ENCODE measurements around the gene PTBP1.

The PTBP1 gene

DNA sequence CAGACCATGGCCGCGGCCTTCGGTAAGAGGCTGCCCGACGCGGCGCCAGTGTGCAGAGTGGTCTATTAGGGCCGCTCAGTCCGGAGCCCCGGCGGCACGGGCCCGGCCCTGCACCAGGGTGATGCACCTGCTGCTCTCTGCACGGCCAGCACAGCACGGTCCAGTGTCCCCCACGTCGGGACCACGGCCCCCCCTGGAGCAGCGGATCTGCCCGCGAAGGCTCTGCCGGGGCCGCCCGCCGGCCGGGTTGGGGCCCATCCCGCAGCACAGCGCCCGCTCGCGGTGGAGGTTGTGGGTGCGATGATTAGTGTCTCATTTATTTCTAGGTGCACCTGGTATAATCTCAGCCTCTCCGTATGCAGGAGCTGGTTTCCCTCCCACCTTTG, 7.9 kb downstream of the PTBP1 start:
- H3K9me3 ChIP-seq (ENCODE audit: control insufficient read depth, insufficient read depth, low read length), result no peaks in the 10 kb centered on the region
- H3K4me1 ChIP-seq (ENCODE audit: control insufficient read depth, insufficient read depth, low read length), result peaks cover 14% of the 10 kb centered on the region
- peaks cover 100% of the 10 kb centered on the region for H3K36me3 ChIP-seq (ENCODE audit: control insufficient read depth, insufficient read depth, low read length)
- H3K27me3 ChIP-seq (ENCODE audit: control insufficient read depth, insufficient read depth, low read length), result no peaks in the 10 kb centered on the region
- H3K4me3 ChIP-seq (ENCODE audit: low read depth, low read length), result no peak overlapping the region
- H3K27ac ChIP-seq (ENCODE audit: low read depth, low read length), result no peak overlapping the region
- no peak overlapping the region for H3K9ac ChIP-seq (ENCODE audit: low read depth, low read length)

GRCh38 chr19:805600-806550, 8.6 kb downstream of the PTBP1 start:
- no peak overlapping the region for H3K4me3 ChIP-seq (ENCODE audit: low read depth, low read length)
- H3K4me1 ChIP-seq (ENCODE audit: control insufficient read depth, insufficient read depth, low read length), result peaks cover 8% of the 10 kb centered on the region; the same call in 1 of the 2 replicates
- no peak overlapping the region for H3K9ac ChIP-seq (ENCODE audit: low read depth, low read length)
- no peaks in the 10 kb centered on the region for H3K27me3 ChIP-seq (ENCODE audit: control insufficient read depth, insufficient read depth, low read length)
- no peak overlapping the region for H3K27ac ChIP-seq (ENCODE audit: low read depth, low read length)
- H3K9me3 ChIP-seq (ENCODE audit: control insufficient read depth, insufficient read depth, low read length), result no peaks in the 10 kb centered on the region
- peaks cover 100% of the 10 kb centered on the region for H3K36me3 ChIP-seq (ENCODE audit: control insufficient read depth, insufficient read depth, low read length)

- Histone ChIP-seq H3K4me1 (ENCODE audit: control insufficient read depth, insufficient read depth, low read length) (peaks cover 2% of the 10 kb centered on the region; the same call in 1 of the 2 replicates), H3K9ac (ENCODE audit: low read depth, low read length) (no peak overlapping the region), H3K27ac (ENCODE audit: low read depth, low read length) (no peak overlapping the region)
Observed at GRCh38 chr19:806815-807421, 9.7 kb downstream of the PTBP1 start.

GRCh38 chr19:807627-808422, 10.6 kb downstream of the PTBP1 start:
- no peaks in the 10 kb centered on the region for H3K4me1 ChIP-seq (ENCODE audit: control insufficient read depth, insufficient read depth, low read length)
- no peaks in the 10 kb centered on the region for H3K27me3 ChIP-seq (ENCODE audit: control insufficient read depth, insufficient read depth, low read length)
- H3K36me3 ChIP-seq (ENCODE audit: control insufficient read depth, insufficient read depth, low read length), result peaks cover 94% of the 10 kb centered on the region
- no peak overlapping the region for H3K27ac ChIP-seq (ENCODE audit: low read depth, low read length)
- no peaks in the 10 kb centered on the region for H3K9me3 ChIP-seq (ENCODE audit: control insufficient read depth, insufficient read depth, low read length)
- H3K4me3 ChIP-seq (ENCODE audit: low read depth, low read length), result no peak overlapping the region
- H3K9ac ChIP-seq (ENCODE audit: low read depth, low read length), result no peak overlapping the region

More at GRCh38 chr19:806815-807421, 9.7 kb downstream of the PTBP1 start:
- Histone ChIP-seq H3K4me3 (ENCODE audit: low read depth, low read length) (no peak overlapping the region), H3K36me3 (ENCODE audit: control insufficient read depth, insufficient read depth, low read length) (peaks cover 100% of the 10 kb centered on the region), H3K9me3 (ENCODE audit: control insufficient read depth, insufficient read depth, low read length) (no peaks in the 10 kb centered on the region), H3K27me3 (ENCODE audit: control insufficient read depth, insufficient read depth, low read length) (no peaks in the 10 kb centered on the region)

DNA sequence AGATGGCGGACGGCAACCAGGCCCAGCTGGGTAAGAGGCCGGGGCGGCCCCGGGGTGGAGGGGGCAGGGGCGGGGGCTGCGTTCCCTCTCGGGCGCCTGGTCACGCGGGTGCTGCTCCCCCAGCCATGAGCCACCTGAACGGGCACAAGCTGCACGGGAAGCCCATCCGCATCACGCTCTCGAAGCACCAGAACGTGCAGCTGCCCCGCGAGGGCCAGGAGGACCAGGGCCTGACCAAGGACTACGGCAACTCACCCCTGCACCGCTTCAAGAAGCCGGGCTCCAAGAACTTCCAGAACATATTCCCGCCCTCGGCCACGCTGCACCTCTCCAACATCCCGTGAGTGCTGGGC, 11.1 kb downstream of the PTBP1 start:
- Histone ChIP-seq H3K4me3 (ENCODE audit: low read depth, low read length) (no peak overlapping the region), H3K27me3 (ENCODE audit: control insufficient read depth, insufficient read depth, low read length) (no peaks in the 10 kb centered on the region), H3K4me1 (ENCODE audit: control insufficient read depth, insufficient read depth, low read length) (no peaks in the 10 kb centered on the region), H3K27ac (ENCODE audit: low read depth, low read length) (no peak overlapping the region), H3K36me3 (ENCODE audit: control insufficient read depth, insufficient read depth, low read length) (peaks cover 89% of the 10 kb centered on the region), H3K9ac (ENCODE audit: low read depth, low read length) (no peak overlapping the region), H3K9me3 (ENCODE audit: control insufficient read depth, insufficient read depth, low read length) (no peaks in the 10 kb centered on the region)

DNA sequence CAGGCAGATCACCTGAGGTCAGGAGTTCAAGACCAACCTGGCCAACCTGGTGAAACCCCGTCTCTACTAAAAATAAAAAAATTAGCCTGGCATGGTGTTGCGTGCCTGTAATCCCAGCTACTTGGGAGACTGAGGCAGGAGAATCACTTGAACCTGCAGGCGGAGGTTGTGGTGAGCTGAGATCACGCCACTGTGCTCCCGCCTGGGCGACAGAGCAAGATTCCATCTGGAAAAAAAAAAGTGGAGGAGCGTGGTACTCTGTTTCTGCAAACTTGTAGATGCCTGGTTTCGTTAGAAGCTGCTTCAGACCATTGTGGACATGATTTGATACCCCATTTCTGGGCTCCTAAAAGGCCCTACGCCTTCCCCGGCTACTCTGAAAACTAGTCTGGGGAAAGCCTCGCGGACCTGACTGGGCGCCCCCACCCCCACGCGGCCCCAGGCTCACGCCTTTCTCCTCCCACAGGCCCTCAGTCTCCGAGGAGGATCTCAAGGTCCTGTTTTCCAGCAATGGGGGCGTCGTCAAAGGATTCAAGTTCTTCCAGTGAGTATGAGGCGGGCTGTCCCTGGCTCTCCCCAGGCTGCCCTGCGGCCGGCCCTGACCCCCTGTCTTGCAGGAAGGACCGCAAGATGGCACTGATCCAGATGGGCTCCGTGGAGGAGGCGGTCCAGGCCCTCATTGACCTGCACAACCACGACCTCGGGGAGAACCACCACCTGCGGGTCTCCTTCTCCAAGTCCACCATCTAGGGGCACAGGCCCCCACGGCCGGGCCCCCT, 13.0 kb downstream of the PTBP1 start:
- no peaks in the 10 kb centered on the region for H3K9me3 ChIP-seq (ENCODE audit: control insufficient read depth, insufficient read depth, low read length)
- H3K4me1 ChIP-seq (ENCODE audit: control insufficient read depth, insufficient read depth, low read length), result no peaks in the 10 kb centered on the region
- peaks cover 81% of the 10 kb centered on the region for H3K36me3 ChIP-seq (ENCODE audit: control insufficient read depth, insufficient read depth, low read length)
- no peak overlapping the region for H3K27ac ChIP-seq (ENCODE audit: low read depth, low read length)
- no peaks in the 10 kb centered on the region for H3K27me3 ChIP-seq (ENCODE audit: control insufficient read depth, insufficient read depth, low read length)
- no peak overlapping the region for H3K4me3 ChIP-seq (ENCODE audit: low read depth, low read length)
- no peak overlapping the region for H3K9ac ChIP-seq (ENCODE audit: low read depth, low read length)

- H3K9me3 ChIP-seq (ENCODE audit: control insufficient read depth, insufficient read depth, low read length), result no peaks in the 10 kb centered on the region
- no peaks in the 10 kb centered on the region for H3K27me3 ChIP-seq (ENCODE audit: control insufficient read depth, insufficient read depth, low read length)
- H3K9ac ChIP-seq (ENCODE audit: low read depth, low read length), result no peak overlapping the region
- H3K27ac ChIP-seq (ENCODE audit: low read depth, low read length), result no peak overlapping the region
- H3K36me3 ChIP-seq (ENCODE audit: control insufficient read depth, insufficient read depth, low read length), result peaks cover 79% of the 10 kb centered on the region
- H3K4me3 ChIP-seq (ENCODE audit: low read depth, low read length), result no peak overlapping the region
- no peaks in the 10 kb centered on the region for H3K4me1 ChIP-seq (ENCODE audit: control insufficient read depth, insufficient read depth, low read length)
Observed at GRCh38 chr19:810883-811489, 13.7 kb downstream of the PTBP1 start.

DNA sequence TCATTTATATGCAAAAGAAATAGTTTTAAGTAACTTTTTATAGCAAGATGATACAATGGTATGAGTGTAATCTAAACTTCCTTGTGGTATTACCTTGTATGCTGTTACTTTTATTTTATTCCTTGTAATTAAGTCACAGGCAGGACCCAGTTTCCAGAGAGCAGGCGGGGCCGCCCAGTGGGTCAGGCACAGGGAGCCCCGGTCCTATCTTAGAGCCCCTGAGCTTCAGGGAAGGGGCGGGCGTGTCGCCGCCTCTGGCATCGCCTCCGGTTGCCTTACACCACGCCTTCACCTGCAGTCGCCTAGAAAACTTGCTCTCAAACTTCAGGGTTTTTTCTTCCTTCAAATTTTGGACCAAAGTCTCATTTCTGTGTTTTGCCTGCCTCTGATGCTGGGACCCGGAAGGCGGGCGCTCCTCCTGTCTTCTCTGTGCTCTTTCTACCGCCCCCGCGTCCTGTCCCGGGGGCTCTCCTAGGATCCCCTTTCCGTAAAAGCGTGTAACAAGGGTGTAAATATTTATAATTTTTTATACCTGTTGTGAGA, 14.3 kb downstream of the PTBP1 start:
- Histone ChIP-seq H3K27ac (ENCODE audit: low read depth, low read length) (no peak overlapping the region), H3K27me3 (ENCODE audit: control insufficient read depth, insufficient read depth, low read length) (no peaks in the 10 kb centered on the region), H3K36me3 (ENCODE audit: control insufficient read depth, insufficient read depth, low read length) (peaks cover 73% of the 10 kb centered on the region), H3K4me1 (ENCODE audit: control insufficient read depth, insufficient read depth, low read length) (no peaks in the 10 kb centered on the region), H3K9me3 (ENCODE audit: control insufficient read depth, insufficient read depth, low read length) (no peaks in the 10 kb centered on the region), H3K9ac (ENCODE audit: low read depth, low read length) (no peak overlapping the region), H3K4me3 (ENCODE audit: low read depth, low read length) (no peak overlapping the region)

DNA sequence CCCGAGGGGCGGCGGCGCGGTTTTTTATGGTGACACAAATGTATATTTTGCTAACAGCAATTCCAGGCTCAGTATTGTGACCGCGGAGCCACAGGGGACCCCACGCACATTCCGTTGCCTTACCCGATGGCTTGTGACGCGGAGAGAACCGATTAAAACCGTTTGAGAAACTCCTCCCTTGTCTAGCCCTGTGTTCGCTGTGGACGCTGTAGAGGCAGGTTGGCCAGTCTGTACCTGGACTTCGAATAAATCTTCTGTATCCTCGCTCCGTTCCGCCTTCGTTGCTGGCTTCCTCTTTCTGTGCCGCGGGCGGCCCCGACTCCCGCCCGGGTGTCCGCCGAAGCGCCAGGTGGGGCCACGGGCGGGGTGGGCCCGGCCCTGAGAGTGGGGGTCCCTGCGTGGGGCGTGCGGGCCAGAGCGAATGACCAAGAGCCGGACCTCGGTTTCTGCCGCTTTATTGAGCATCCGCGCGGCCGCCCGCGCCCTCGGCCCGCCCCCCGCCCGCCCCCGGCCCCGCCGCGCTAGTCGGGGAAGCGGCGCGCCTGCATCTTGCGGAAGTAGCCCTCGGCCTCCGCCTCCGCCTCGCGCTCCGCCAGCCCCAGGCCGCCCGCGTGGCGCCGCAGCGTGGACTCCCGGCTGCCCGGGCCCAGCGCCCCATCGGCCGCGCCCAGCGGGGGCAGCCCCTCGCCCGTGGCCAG, 14.9 kb downstream of the PTBP1 start:
- Histone ChIP-seq H3K9me3 (ENCODE audit: control insufficient read depth, insufficient read depth, low read length) (no peaks in the 10 kb centered on the region), H3K27me3 (ENCODE audit: control insufficient read depth, insufficient read depth, low read length) (no peaks in the 10 kb centered on the region), H3K4me1 (ENCODE audit: control insufficient read depth, insufficient read depth, low read length) (no peaks in the 10 kb centered on the region), H3K4me3 (ENCODE audit: low read depth, low read length) (no peak overlapping the region), H3K27ac (ENCODE audit: low read depth, low read length) (no peak overlapping the region), H3K9ac (ENCODE audit: low read depth, low read length) (no peak overlapping the region), H3K36me3 (ENCODE audit: control insufficient read depth, insufficient read depth, low read length) (peaks cover 67% of the 10 kb centered on the region)
